Kasumi-1 (cell line): Measurements from ENCODE around the gene TRDMT1.

Source experiments
- DNase-seq, 2 experiments: peaks; one replicate each; lab custom pipeline; 2025; lab: John Stamatoyannopoulos, UW

TRDMT1 gene

DNA sequence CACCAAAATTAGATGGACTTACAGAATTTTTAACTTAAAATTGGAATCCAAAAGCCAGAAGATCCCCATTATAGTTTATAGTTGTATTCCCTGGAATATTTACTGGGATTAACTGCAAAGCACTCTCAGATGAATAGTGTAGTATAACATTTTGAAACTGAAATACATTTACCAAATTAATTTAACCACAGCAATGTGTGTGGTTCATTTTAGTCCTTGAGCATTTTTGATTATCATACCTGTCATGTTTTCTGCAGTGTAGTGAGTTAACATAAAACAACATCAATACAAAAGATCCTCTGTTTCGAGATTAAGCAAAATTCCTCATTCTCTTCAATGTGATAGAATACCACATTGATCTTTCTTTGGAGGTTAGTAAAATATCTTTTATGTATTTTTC, 30.3 kb upstream of the TRDMT1 start:
- no peak for DNase-seq

DNA sequence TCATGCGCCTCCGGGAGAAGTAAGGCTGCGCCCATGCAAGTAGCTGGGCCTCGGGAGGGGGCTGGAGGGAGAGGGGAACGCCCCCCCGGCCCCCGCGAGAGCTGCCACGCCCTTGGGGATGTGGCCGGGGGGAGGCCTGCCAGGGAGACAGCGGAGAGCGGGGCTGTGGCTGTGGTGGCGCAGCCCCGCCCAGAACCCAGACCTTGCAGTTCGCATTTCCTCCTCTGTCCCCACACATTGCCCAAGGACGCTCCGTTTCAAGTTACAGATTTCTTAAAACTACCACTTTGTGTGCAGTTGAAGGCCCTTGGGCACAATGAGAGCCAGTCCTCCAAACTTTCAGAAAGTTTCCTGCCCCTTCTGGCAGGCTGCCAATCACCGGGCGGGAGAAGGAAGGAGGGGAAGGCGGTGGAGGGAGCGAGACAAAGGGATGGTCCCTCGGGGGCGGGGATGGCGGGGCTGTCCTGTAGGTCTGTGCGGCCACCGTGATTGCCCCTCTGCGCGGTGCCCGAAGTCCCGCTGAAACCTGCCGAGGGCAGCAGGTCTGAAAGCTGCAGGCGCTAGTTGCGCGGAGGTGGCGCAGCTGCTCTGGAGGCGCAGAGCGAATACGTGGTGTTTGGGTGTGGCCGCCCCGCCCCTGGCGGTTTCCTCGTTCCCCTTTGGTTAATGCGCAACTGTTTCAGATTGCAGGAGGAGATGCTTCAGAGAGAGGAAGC, 28.7 kb upstream of the TRDMT1 start:
- DNase-seq, result peak; percentile 90 to 97

DNA sequence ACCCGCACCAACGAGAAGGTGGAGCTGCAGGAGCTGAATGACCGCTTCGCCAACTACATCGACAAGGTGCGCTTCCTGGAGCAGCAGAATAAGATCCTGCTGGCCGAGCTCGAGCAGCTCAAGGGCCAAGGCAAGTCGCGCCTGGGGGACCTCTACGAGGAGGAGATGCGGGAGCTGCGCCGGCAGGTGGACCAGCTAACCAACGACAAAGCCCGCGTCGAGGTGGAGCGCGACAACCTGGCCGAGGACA, 28.2 kb upstream of the TRDMT1 start:
- DNase-seq, result no peak

DNA sequence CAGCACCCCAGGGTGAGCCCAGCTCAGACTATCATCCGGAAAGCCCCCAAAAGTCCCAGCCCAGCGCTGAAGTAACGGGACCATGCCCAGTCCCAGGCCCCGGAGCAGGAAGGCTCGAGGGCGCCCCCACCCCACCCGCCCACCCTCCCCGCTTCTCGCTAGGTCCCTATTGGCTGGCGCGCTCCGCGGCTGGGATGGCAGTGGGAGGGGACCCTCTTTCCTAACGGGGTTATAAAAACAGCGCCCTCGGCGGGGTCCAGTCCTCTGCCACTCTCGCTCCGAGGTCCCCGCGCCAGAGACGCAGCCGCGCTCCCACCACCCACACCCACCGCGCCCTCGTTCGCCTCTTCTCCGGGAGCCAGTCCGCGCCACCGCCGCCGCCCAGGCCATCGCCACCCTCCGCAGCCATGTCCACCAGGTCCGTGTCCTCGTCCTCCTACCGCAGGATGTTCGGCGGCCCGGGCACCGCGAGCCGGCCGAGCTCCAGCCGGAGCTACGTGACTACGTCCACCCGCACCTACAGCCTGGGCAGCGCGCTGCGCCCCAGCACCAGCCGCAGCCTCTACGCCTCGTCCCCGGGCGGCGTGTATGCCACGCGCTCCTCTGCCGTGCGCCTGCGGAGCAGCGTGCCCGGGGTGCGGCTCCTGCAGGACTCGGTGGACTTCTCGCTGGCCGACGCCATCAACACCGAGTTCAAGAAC, 27.7 kb upstream of the TRDMT1 start:
- no peak for DNase-seq

DNA sequence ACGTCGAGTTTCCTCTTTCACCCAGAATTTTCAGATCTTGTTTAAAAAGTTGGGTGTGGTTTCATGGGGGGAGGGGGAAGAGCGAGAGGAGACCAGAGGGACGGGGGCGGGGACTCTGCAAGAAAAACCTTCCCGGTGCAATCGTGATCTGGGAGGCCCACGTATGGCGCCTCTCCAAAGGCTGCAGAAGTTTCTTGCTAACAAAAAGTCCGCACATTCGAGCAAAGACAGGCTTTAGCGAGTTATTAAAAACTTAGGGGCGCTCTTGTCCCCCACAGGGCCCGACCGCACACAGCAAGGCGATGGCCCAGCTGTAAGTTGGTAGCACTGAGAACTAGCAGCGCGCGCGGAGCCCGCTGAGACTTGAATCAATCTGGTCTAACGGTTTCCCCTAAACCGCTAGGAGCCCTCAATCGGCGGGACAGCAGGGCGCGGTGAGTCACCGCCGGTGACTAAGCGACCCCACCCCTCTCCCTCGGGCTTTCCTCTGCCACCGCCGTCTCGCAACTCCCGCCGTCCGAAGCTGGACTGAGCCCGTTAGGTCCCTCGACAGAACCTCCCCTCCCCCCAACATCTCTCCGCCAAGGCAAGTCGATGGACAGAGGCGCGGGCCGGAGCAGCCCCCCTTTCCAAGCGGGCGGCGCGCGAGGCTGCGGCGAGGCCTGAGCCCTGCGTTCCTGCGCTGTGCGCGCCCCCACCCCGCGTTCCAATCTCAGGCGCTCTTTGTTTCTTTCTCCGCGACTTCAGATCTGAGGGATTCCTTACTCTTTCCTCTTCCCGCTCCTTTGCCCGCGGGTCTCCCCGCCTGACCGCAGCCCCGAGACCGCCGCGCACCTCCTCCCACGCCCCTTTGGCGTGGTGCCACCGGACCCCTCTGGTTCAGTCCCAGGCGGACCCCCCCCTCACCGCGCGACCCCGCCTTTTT, 26.9 kb upstream of the TRDMT1 start, which contains the start of gene VIM:
TSS of gene VIM (plus strand) at position 151 of the 925 bp plus-strand sequence. CDS start 1,182 bp downstream, outside the sequence.
- DNase-seq, result peak; percentile 73 to 80

DNA sequence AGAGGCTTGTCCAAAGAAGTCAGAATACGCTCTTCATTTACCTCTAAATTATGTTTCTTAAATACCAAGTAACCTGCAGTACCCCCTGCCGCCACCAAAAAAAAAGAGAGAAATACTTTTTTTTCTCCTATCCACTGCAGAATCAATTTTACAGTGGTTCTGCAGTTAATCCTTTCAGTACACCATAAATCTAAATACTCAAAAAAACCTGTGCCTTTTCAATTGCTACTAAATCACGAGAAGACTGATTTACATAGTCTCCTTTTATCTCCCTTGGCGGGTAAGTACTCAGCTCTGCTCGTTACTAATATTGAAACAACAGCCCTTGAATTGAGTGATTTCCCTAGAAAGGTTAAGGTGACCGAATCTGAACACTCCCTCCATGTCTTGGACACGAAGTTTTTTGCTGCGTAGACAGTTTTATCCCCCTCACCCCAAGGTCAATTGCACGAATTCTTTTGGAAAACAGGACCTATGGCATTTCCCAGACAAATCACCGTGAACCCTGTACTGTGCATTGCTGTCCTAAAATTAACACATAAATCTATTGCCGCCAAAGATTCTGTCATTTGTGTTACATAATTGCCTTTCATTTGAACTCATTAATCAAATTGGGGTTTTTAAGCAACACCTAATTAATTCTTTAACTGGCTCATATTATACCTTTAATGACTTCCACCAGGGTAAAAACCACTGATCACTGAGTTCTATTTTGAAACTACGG, 26.1 kb upstream of the TRDMT1 start:
- DNase-seq, result peak; percentile 41 to 62

DNA sequence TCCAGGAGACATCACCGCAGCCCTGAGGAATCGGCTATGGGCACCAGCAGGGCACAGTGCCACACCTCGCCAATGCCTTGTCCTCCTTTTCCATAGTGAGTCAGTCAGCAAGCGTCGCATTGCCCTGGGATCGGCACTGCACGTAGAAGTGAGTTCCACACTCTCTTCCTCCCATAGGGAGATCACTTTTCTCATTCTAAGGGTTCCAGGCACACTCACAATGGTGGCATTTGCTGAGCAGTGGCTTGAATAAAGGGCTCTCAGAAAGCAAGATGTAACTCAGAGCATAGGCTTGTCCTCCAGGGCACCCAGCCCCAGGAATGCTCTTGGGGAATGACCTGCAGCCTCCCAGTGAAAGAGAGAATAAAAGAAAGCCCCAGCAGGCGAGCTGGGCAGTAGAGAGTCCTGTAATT, 25.4 kb upstream of the TRDMT1 start:
- no peak for DNase-seq

DNA sequence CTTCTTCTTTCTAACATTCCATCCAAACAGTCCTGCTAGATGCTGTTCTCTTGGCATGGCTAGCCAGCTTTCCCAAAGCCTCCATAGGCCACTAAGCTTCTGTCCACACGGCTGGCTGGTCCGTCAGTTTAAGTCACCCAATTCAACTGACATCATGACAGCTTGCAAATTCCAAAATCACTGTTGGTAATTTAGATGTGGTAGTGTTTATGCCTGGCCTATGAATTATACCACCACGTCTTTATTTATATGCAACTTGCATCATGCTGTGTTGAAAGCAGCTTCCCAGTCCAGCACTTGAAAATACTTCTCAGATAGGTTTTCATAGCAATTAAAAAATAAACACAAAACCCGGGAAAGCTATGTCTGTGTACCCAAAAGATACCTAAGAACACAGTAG, 24.3 kb upstream of the TRDMT1 start:
- no peak for DNase-seq

DNA sequence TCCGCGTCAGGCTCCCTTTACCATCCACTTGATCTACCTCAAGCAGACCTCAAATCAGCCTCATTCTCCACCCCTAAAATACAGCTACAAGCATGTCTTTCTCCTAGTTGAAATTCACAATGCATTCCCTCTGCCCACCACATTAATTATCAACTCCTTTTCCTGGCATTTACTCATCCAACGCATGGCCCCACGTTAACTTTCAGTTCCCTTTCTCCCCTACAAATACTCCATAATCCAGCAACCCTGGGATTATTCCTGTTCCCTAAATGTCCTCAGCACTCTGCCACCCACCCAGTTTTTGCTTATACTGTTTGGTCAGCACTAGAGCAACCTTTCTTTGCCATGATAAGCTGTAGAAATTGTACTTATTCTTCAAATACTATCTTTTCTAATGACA, 20.9 kb upstream of the TRDMT1 start:
- DNase-seq, result no peak

DNA sequence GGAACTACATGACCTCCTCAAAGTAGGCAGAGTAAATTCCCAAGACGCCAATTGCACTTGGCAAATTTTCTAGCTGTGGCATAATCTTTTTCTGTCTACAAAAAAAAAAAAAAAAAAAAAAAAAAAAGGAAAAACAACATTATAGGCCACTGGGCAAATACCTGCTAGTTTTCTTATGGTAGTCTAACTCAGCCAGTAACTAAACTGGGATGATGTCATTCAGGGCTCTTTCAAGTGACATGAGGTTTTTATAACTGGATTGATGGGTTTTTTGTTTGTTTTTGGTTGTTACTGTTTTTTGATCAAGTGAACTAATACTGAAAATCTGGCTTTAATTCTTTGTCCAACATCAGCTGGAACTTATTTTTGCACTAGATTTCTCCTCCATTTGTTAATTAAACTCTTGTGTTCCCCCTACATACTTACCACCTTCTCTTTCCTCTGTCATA, 19.2 kb upstream of the TRDMT1 start:
- DNase-seq, result no peak

DNA sequence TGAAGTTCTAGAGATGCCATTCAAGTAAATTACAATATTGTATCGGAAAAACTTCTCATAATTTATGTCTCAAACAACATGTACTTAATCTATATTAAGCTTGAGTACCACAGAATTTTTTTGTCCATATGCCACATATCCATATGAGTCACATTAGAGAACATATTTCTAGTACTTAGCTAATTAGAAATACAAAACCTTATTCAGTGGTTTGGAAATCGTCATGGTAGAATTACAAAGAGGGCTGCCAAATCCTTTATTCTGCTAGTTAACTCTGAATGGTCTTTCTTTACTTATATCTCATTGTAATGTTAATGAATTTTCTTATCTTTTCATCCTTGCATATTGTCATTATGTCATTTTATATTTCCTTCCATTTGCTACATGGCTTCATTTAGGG, 17.6 kb upstream of the TRDMT1 start:
- no peak for DNase-seq

DNA sequence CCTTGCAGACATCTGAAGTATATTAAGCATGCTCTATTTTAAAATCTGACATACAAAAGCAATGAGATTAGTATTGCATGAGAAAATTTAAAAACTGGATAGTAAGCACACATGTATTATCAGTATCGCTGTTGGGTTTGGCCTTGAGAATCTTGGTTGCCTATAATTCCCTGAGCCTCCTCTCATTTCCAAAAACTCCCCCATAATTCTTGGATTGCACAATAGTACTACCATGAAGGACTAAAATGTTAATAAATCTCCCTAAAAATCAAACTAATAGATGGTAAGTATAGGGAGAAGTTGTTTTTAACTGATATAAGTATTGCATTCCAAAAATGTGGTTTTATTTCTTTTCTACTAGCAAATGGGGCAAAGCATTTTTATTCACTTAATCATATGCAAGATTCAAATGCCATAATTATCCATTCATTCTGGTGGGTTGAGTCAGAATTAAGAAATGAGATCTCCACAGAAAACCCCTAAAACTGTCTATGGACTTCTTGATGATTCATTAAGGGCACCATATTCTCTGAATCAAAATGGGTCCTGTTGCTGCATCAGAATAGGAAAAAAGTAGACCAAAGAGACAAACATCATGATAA, 16.3 kb upstream of the TRDMT1 start:
- no peak for DNase-seq

DNA sequence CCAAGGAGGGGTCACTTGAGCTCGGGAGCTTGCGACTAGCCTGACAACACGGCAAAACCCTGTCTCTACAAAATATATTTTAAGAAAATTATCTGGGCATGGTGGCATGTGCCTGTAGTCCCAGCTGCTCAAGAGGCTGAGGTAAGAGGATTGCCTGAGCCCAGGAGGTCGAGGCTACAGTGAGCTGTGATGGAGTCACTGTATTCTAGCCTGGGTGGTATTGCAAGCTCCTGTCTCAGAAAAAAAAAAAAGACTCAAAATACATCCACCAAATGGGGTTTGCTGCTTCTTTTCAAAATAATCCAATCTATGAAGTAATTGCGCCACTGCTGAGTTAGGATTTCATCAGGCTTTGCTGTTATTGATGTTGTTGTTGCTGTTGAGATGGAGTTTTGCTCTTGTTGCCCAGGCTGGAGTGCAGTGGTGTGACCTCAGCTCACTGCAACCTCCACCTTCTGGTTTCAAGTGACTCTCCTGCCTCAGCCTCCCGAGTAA, 15.5 kb upstream of the TRDMT1 start:
- no peak for DNase-seq

DNA sequence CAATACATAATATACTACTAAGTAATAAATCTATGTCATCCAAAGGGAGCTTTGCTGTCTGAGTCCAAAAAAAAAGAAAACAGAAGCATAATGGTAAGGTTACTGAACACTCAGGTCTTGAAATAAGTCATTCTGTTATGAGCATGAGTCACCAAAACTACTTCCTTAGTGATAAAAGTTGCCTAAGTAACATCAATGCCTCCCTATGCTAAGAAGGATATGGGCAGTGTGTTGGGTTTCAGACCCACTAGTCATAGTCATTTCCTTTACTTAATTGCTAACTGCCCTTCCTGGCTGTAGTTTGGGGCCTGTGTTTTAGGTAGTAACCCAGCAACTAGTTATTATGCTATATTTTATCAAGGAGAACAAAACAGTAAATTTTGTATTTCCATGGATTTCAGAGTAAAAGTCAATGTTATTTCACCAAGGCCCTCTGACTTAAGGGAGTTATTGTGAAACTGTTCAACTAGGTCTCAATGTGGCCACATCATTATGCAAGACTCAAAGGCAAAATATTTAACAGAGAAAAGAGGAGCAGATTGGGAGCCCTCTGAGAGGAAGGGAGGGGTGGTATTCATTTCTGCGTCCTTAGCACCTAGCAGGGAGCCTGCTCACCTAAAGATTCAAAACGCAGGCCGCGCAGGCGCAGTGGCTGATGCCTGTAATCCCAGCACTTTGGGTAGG, 14.9 kb upstream of the TRDMT1 start:
- DNase-seq, result peak; percentile 99 to 100

DNA sequence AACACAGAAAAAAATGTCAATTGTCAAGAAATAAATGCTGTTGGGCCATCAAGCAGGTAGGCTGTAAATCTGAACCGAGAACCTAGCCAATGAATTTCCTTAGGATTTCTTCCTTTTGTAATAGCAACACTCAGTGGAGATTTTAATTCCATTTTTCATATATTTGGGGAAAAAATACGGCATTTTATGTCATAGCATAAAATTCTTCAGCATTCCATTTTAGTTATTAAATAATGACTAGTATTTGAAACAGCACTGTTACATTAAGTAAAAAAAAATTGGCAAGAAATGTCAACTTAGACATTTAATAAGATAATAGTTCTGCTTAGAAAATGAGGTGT, 14.3 kb upstream of the TRDMT1 start:
- no peak for DNase-seq

DNA sequence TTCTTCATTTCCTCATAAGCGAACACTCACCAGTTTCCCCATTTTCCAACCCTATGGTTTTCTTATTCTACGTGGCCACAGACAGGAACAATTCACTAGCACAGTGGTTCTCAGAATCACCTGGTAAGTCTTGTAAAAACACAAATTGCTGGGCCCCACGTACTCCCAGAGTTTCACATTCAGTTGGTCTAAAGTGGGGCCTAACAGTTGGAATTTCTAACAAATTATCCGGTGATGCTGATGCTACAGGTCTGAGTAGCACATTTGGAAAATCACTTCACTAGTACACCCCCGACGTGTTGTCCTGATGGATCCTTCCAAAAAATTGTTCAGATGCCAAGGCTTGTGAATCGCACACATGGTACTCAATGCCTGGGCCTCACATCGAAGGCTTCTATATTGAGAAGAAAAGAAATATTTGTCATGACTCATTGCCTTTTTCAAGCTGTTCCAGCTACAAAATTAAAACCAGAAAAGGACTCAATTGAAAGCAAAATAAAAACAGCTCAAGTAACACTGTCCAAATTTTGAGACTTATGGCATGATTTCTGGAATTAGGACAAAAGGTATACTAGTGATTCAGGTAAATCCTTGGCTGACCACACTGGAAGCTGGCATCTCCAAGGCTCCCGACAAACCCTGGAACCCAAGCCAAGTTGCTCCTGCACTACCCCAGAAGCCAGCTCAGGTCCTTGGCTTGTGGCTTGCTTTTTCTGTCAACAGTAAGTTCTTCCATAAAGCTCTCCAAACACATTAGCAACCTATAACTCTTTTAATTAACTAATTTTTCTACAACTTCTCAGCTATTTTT, 13.7 kb upstream of the TRDMT1 start:
- DNase-seq, result peak; percentile 36 to 37

DNA sequence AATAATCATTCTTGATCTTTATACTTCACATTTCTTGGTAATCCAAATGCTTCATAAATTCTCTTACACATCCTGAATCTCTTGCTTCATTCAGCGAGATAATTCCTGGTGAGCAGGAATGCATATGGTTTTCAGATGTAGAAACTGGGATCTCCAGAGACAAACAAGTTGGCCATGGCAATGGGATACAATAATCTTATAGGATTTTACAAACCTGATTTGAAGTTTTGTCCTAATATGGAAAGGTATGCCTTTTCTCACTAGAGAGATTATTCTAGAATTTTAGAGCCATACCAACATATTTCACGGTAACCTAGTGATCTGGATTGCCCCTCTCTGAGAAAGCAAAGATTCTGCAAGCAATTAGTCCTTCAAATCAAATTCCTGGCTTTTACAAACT, 13.1 kb upstream of the TRDMT1 start:
- DNase-seq, result no peak

DNA sequence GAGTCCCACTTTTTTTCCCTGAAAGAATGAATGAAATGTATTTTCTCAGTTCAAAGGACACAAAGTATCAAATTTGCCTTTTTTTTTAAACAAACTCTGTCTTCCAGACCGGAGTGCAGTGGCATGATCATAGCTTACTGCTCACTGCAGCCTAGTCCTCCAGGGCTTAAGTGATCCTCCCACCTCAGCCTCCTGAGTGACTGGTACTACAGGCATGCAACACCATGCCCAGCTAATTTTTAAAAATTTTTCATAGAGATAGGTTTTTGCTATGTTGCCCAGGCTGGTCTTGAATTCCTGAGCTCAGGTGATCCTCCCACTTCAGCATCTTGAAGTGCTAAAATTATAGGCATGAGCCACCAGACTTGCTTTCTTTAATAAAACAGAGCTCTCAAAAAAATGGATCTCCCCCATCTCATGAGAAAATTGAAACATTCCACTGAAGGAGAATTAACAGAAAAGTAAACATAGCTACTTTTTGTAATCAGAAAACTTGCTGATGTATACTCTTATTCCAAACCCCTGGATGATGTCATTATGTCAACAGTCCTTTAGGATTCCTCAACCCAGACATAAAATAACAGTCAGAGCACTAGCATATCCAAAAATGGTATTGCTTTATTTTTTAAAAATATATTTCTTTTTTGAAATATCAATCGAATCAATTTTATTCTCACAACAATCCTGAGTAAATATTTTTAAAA, 12.3 kb upstream of the TRDMT1 start:
- DNase-seq, result no peak

DNA sequence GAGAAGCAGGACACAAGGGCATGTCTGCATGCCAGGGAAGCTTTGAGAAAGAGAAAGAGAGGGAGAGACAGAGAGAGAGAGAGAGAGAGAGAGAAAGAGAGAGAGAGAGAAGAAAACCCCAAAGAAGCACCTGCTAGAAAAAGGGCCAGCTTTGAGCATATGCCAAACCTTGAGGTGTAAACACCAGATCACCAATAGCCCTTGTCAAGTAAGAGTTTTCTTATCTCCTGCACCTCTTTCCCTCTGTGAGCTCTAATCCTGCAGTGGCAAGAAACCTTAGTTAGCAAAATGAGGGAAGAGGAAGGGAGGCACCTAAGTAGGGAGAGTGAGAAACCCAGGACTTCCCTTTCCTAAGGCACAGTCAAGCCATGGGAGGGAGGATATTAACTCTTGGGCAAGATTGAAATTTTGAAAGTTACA, 11.3 kb upstream of the TRDMT1 start:
- peak; percentile 69 to 71 for DNase-seq
